Prostate gland (tissue), 2 donors: ENCODE measurements around the gene FANCE.

Experiments used
- POLR2A ChIP-seq: fragments of 450-650 bp; IDR thresholded peaks from one replicate; pipeline ENCODE4 v1.6.1; 2016; ENCODE audit warnings: antibody characterized with exemption, mild to moderate bottlenecking
- POLR2AphosphoS5 ChIP-seq: sonication (generic); formaldehyde crosslinking; IDR thresholded peaks from one replicate; pipeline ENCODE4 v1.6.1; 2017; ENCODE audit warnings: antibody characterized with exemption
- TF ChIP-seq, protein P1 (sequence below), 4 experiments: fragments of 200-600 bp in 2 of 4; fragments of 450-650 bp in 2 of 4; sonication (generic) in 2 of 4; IDR thresholded peaks; 1 replicate in 3 of 4; 2 replicates in 1 of 4; pipeline ENCODE4 v1.5.1; 2016 to 2019; ENCODE audit warnings: antibody characterized with exemption in 4 of 4, mild to moderate bottlenecking in 2 of 4, moderate library complexity in 2 of 4

DNA sequence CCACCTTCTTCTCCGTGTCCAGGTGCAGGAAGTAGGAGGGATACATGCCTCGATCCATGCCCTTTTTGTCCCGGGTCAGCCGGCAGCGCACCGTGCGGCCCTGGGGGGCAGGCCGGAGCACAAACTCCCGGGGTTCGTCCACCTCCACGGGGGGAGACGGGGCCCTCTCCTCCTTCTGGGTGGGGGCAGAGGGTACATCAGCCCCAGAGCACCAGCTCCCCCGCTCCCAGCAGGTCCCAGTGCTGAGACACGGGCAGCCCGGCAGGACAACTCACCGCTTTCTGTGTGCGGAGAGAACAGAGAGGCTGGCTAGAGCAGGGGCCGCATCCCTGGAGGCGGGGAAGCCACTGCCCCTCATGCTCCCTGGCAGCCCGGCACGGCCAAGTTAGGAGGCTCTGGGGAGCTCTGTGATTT, 53.9 kb downstream of the FANCE start:
- no peak for TF ChIP-seq POLR2A
- TF ChIP-seq, protein P1, sequence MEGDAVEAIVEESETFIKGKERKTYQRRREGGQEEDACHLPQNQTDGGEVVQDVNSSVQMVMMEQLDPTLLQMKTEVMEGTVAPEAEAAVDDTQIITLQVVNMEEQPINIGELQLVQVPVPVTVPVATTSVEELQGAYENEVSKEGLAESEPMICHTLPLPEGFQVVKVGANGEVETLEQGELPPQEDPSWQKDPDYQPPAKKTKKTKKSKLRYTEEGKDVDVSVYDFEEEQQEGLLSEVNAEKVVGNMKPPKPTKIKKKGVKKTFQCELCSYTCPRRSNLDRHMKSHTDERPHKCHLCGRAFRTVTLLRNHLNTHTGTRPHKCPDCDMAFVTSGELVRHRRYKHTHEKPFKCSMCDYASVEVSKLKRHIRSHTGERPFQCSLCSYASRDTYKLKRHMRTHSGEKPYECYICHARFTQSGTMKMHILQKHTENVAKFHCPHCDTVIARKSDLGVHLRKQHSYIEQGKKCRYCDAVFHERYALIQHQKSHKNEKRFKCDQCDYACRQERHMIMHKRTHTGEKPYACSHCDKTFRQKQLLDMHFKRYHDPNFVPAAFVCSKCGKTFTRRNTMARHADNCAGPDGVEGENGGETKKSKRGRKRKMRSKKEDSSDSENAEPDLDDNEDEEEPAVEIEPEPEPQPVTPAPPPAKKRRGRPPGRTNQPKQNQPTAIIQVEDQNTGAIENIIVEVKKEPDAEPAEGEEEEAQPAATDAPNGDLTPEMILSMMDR (IDR thresholded peaks at IDR 0.05), result no peak
- no peak for TF ChIP-seq POLR2AphosphoS5
